Measurements from ENCODE around the gene SLC1A2.

Gene SLC1A2

DNA sequence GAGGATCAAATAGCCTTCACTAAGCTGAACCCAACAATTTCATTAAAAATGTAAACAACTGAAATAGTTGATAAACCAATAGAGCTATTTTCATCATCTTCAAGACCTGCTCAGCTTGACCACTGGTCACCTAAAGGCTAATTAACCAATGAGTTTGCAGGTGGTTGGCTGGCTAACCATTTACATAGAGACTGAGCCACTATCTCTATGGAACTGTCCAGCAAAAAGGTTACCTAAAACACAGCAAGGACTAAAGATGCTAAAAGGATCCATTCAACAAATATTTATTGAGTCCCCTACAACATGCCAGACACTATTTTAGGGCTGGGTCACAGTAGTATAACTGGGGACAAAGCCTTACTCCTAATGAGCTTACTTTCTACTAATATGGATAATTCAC is 156.6 kb downstream of the SLC1A2 start:
- no peak for DNase-seq

DNA sequence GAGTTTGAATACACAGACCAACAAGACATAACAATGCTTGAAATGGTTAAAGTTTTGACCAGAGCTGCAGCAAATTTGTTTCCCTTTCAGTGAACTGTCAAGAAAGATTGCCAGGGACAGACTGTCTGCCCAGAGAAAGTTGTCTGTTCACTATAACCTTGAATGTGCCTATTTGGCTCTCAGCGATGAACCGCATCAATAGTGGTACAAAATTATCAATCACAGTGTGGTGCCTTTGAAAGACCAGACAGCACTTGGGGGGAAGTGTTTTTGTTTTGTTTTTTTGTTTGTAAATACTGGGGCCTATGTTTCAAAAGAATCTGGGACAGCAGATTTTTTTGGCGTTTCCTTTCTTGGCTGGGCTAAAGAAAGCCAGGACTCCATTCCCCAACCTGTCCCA is 157.3 kb downstream of the SLC1A2 start:
- DNase-seq: no peak

DNA sequence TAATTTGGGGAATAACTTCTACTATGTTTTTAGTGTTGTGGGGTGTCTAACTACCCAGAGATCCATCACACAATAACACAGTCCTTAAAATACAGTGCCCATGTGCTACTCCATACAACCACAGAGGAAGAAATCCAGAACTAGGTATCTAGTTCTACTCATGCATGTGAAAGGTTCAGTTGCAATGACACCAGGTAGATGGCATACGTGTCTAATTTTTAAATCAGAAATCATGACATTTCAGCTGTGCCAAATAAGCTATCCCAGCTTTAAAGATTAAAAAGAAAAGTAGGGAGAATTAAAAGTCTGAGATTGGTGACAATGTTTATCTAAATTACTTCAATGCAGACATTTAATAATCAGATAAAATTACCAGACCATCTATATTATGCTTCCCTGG is 158.2 kb downstream of the SLC1A2 start:
- no peak for DNase-seq

DNA sequence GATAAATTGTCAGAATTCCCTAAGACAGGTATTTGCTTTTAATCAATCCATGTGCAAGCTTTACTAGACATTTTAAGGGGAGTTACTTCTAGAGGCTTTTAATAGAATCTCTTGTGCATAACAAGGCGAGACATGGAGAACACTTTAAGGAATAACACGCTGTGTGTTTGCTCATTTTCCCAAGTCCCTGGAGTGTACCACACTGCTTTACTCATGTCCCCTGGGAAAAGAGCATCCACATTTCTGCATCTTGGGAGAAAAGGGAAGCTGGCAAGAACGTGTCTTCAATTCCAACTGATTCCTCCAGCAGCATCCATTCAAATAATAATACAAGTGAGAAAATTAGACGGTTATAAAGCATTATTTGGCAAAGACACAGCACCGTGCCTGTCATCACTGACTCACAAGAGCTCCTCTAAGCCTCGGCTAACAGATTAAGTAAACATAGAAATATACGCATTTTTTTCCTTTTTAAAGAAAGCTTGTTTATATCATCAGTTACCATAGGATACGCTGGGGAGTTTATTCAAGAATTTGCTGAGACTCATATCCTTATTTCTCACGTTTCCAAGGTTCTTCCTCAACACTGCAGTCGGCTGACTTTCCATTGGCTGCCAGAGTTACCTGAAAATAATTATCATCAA is 158.9 kb downstream of the SLC1A2 start:
- no peak for DNase-seq

DNA sequence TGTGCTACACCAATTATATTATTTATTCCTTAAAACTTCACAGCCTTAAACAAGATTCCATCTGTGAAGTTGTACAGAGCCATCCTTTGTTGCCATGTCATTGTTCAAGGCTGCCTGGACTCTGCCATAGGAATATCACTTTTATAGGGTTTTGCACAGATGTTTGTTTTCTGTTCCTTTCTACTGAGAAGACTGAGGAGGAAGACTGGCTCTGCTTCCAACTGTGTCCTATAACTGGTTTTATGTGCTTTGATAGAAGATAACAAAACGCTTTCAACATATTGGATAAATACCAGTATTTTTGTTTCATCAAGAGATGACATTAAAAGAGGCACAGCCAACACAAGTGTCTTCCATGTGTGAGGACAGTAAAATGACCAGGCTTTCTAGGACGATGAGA is 159.8 kb downstream of the SLC1A2 start:
- DNase-seq: no peak

DNA sequence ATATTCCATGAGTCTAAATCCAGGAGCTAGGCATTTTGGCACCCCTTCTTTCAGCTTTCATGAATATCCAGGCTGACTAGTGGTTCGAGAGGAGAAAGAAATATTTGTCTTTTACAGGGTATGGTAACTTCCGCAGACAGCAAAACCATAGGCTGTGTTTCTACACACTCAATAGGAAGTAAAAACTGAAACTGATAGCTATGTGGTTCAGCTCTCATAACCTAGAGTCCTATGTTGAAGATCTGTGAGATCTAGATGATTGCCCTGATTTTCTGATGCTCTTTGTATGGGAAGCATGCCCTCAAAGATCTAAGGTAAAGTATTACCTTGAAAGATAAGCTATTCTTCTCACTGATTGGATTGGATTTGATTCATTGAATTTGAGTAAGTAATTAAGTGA is 162.1 kb downstream of the SLC1A2 start:
- no peak for DNase-seq

DNA sequence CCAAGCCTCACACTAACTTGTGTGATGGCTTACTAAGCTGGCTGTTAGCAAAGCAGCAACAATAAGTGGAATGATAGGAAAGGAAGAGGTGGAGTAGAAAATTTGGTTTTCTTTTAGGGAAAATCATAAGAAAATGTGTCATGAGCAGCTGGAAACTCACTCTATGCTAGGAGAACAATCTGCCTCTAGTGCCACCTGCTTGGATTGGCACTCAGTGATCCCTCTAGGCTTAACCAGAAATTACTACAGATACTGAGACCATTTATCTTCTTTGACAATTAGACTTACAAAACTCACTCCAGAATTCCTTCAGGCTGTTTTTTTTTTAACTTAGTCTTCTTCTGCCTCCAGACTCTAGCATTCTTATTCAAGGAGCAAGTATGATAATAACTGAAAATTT is 163.1 kb downstream of the SLC1A2 start:
- no peak for DNase-seq

DNA sequence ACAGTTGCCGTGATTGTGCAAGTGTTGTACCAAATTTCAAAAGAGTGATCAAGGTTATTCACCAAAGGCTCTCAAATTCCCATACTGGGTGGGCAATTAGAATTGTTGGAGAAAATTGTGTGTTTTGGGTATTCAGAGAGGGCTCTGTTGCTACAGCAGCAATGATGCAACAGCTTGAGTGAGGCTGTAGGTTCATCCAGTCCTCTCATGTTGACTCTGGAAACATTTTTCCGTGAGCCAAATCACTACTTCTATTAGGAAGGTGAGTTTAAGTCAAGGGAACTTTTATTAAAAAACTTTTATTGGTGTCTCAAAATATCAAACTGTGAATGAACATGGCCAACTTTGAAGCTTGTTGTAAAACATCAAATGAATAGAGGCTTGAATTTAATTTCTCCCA is 163.8 kb downstream of the SLC1A2 start:
- no peak for DNase-seq

DNA sequence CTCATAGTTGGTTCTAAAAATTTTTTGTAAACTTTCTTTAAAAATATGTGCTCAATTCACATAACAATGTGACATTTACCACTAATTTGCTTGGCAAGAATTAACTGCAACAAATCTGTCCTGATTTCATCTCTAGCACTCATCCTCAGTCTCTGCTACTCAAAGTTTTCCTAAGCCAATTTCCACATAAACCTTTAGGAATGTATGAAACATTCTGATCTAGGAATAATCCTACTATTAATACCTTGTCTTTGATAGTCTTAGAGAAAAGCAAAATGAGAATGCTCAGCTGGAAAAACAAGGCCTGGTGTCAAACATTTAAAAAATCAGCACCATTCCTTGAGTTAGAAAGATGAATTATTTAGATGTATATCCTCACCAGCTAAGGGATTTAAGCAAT is 166.1 kb downstream of the SLC1A2 start:
- no peak for DNase-seq

DNA sequence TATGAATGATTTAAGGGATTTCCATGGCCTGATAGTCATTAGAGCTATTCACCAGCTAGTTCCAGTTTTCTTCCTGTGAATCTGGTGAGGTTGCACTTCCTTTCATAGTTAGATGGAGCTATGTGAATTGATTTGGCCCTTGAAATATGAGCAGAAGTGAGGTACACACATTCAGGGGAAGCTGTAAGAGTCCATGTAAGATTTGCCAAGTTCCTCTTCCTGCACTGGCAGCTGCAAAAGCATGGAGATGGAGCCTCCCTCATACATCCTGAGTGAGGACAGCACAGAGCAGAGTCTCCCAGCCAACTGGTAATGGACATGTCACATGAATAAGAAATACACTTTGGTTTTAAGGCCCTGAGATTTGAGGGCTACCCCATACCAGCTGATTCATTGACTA is 168.7 kb downstream of the SLC1A2 start:
- DNase-seq: no peak

DNA sequence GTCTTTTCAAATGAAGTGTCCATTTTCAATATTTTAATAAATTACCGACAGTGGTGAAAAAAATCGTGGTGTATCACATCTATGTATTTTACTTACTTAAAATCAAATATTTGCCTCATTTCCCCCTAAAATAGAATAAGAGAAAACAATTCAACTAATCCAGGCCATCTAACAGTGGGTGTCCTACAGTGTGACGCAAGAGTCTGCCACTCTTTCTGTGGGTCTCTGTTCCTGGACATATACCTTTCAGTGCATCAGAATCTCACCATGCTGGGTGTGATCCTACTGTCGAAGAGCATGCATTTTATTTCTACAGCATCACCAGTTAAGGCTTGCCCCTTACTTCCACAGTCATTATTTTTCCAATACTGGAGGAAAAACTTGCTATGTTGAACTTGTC is 169.2 kb downstream of the SLC1A2 start:
- DNase-seq: no peak

DNA sequence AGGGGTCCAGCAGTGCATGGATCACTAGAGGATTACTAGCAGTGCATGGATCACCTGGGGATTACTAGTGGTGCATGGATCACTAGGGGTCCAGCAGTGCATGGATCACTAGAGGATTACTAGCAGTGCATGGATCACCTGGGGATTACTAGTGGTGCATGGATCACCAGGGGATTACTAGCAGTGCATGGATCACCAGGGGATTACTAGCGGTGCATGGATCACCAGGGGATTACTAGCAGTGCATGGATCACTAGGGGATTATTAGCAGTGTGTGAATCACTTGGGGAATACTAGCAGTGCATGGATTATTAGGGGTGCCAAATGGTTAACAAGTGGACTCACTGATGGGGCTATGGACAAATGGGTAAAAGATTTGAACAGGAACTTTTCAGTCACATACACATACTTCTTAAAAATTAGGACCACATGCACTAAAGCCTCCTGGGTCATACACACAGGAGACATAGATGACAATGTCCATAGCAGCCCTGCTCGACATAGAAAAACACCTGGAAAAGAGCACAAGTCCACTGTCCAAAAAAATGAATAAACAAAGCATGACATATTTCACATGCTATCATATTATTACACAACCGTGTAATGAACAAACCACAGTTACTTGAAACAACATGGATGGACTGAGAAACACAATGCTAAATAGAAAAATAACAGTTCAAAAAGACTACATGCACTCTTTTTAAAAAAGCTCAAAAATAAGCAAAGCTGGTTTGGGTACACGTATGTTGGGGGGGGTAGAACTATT is 170.6 kb downstream of the SLC1A2 start:
- no peak for DNase-seq

DNA sequence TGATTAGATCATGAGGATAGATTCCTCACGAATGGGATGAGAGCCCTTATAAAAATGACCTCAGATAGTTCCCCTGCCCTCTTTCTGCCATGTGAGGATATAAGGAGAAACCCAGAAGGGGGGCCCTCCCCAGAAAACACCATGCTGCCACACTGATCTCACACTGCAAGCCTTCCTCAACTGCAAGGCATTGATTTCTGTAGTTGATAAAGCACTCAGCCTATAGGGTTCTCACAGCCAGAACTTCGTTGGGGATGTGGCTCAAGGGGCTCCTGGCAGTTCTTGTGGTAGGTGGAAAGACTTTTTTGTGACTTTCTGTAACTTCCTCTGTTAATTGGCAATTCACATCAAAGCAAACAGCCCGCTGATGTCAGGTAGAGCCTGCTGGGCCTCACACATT is 171.5 kb downstream of the SLC1A2 start:
- no peak for DNase-seq

DNA sequence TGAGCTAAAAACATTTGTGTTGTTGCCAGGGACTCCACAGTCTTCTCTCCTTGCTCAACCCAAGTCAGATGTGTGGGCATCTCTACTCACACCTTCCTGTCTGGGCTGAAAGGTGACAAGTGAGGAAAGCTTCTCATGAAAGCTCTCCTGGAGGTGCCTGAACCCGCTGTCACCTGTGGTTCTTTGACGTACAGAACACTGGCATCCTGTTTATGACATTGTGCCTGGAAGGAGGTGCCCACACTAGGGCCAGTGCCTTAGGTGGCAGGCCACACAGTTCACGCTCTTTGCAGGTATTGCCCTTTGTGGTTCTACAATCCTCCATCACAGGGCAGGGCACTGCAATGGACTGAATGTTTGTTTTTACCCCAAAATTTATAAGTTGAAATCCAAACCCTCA is 171.9 kb downstream of the SLC1A2 start:
- no peak for DNase-seq

DNA sequence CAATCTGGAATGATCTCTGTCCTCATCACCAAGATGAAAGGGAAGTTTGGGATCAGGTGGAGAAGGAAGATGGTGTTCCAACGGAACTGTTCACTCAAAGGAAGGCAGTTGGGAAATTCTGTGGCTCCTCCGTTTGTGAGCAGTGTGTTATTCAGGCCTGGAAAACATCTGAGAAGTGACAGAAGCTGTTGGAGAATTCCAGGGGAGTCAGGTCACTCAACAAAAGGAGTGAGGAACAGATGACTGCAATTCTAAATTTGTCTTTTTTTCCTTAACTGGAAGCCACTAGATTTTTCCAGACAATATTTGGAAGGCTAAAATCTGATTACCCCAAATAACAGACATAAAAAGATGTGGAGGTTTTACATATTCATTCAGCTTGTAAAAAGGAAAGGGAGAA is 172.6 kb downstream of the SLC1A2 start:
- no peak for DNase-seq

DNA sequence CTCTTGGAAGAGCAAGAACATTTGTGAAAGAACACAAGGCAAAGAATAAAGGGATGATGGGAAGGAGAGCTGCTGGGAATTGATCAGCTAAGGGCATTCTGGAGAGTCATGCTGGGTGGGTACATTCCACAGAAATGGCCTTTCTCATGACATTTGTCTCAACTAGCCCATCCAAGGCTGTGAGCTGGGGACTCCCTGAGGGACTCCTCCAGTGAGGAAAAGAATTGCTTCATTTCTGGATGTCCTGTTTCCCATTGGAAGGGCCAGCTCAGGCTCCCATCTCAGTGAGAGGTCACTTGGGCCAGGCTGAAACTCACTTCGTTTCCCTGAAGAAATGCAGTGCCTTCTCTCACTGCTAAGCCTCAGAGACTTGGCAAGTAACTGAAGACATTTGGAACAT is 173.6 kb downstream of the SLC1A2 start:
- DNase-seq: no peak

DNA sequence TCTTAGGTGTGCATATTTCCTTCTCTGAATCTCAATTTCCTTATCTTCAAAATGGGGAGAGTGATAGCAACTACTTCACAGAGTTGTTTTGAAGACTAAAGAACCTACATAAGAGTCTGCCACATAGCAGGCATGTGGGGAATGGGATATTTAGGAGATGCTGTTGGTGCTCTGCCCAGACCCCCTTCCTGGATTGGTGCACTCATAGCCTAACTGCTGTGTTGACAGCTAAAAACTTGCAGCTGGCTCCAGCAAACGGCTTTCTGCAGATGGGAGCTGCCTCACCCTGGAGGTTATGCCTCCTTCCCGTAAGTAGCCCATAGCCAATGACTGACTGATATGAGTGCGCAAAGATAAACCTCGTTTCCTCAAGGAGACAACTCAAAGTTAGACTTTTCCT is 174.3 kb downstream of the SLC1A2 start:
- no peak for DNase-seq

DNA sequence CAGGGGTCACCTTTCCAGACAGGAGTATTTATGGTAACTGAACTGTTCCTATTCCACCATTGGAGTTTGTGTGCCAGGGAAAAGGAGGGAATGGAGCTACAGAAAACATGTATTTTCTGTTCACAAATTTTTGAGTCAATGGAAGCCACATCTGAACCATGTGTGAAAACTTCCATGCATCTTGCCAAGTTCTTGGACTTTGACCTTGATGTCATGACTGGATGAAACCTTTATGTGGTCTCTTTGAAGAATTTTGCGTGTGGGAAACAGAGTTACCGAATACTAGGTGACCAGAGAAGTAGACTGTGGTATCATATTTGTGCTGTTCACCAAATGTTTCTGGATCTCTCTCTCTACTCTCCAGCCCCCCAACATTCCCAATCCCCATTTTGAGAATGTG is 175.6 kb downstream of the SLC1A2 start:
- no peak for DNase-seq

DNA sequence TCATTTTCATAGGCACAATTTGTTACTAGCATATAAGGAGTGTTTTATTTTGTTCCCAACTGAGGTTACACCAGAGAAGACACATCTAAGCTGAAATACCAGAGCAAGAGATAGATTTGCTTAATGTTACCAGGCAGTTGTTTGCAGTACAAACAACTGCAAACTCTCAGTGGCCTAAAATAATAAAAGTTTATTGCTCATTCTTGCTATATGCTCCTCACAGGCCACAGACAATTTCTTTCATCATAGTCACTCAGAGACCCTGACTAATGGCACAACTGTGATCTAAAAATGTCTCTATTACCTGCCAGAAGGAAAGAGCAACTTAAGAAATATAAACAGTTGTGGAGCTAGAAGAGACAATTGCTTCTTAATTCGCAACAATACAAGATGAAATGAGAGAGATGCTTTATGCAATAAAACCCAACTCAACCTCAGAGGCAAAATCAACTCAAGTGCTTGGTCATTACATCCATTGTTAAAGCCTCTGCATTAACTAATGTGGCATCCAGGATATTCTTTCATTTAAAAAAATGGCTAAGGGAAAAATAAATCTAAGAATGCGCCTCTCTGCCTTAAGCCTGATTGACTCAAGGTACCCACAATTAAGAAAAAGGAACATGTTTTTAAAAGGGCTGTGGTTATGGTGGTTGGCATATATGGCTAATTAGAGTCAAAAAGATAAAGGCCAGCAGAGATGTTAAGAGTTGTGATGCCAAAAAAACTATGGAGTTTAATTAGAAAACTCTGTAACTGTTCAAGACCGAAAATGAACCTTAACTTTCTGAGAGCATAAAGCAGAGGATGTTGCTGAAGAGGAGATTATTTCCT is 176.7 kb downstream of the SLC1A2 start:
- DNase-seq: no peak

DNA sequence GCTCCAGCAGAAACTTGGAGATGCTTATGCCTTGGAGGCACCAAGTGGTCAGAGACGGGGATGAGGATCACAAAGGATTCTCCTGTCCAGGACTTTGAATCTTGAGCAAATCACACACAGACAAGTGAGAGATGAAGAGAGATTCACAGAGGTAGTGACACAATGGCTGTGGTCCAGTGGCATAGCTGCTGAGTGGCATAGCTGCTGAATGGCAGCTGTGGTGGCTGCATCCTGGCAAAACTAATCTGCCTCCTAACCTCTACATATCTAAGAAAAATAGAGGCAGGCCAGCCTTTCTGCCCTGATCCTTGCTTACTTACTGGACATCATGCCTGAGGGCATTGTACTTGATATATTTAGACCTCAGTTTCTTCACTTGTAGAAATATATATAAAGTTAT is 177.8 kb downstream of the SLC1A2 start:
- DNase-seq: no peak

DNA sequence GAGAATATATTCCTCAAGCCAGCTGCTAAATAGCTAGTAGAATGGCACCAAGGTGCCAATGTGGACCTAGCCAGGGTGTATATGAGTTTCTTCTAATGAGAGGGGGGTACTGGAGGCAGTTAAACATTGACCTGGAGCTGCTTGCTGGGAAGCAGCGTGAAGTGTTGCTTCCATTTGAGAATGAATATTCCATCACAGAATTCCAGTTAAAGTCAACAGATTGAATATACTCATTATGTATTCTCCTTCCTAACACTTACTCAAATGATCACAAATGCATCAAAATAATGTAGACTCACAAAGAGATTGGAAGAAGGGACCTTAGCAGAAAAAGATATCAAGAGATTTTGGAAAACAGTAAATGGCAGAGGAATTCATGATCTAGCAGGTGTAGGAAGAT is 178.3 kb downstream of the SLC1A2 start:
- no peak for DNase-seq

DNA sequence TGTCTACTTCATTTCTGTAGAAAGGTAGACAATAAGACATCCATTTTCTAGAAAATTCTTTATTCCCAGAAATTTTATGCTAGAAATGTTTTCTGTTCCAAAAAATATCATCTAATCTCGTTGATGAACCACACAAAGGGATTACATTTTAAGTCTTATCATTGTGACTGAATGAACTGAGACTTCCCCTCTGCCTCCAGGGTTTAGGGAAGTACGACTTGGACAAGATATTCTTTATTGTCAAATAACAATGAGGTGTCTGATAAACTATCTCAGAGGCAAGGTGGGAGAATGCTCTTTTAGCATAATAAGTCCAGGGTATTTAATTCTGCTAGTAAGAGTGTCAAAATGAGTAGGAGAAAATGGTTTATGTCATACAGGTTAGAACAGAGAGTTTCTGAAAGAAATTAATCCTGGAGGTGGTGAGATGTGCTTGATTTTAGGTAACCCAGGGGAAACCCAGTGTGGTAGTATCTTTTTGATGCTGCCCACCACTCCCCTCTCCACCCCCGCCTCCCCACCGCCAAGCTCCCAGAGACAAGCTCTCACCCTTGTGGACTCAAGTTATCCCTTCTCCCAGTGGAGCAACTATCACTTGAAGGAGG is 179.8 kb downstream of the SLC1A2 start:
- DNase-seq: no peak

DNA sequence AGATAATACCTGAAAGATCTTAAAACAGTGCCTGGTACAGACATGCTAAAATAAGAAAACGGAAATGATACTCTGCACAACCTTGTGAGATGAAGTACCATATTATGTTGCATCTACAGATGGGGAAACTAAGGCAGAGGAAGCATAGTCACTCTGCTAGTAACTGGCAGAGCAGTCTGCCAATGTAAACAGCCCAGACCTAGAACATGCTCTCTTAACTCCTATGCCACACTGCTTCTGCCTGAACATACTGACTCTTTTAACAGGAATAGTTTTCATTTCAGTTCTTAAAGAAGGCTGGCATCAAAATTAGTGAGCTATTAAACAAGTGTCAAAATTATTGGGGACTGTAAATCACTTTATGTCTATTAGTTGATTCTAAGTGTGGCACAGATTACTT is 180.5 kb downstream of the SLC1A2 start:
- DNase-seq: no peak
